ENCODE results near the gene GDE1. TPM values are rescaled to one million over a fixed set of nuclear protein-coding genes. Genes with fewer than 3 reads are reported as not detected.

Gene GDE1
- total and polyA plus RNA-seq, 9 of the 15 experiments (the other 6 are each of a cell fraction or from before 2014, with no cell fraction given) = 18.8 to 40.5 (median 22.3) TPM

DNA sequence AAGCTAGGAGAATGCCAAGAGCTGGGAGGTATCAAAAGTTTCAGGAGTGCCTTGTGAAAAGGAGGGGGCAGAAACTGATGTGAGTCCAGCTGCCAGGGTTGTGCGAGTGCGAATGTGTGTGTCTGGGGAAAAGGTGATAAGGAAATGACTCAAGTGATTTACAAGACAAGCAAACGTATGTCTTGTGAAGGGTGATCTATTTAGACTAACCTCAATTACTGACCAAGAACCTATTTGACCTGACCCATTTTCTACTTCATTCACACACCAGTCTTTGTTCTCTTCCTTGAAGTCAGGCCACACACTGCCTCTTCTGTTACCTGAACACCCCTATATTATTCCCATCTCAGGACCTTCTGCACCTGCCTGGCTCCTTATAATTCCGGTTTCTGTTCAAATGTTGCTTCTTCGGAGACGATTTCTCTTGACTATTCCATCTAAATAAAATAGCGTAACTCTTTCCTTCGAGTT, 1.0 kb downstream of the GDE1 start (continued):
- TF ChIP-seq, protein P1, sequence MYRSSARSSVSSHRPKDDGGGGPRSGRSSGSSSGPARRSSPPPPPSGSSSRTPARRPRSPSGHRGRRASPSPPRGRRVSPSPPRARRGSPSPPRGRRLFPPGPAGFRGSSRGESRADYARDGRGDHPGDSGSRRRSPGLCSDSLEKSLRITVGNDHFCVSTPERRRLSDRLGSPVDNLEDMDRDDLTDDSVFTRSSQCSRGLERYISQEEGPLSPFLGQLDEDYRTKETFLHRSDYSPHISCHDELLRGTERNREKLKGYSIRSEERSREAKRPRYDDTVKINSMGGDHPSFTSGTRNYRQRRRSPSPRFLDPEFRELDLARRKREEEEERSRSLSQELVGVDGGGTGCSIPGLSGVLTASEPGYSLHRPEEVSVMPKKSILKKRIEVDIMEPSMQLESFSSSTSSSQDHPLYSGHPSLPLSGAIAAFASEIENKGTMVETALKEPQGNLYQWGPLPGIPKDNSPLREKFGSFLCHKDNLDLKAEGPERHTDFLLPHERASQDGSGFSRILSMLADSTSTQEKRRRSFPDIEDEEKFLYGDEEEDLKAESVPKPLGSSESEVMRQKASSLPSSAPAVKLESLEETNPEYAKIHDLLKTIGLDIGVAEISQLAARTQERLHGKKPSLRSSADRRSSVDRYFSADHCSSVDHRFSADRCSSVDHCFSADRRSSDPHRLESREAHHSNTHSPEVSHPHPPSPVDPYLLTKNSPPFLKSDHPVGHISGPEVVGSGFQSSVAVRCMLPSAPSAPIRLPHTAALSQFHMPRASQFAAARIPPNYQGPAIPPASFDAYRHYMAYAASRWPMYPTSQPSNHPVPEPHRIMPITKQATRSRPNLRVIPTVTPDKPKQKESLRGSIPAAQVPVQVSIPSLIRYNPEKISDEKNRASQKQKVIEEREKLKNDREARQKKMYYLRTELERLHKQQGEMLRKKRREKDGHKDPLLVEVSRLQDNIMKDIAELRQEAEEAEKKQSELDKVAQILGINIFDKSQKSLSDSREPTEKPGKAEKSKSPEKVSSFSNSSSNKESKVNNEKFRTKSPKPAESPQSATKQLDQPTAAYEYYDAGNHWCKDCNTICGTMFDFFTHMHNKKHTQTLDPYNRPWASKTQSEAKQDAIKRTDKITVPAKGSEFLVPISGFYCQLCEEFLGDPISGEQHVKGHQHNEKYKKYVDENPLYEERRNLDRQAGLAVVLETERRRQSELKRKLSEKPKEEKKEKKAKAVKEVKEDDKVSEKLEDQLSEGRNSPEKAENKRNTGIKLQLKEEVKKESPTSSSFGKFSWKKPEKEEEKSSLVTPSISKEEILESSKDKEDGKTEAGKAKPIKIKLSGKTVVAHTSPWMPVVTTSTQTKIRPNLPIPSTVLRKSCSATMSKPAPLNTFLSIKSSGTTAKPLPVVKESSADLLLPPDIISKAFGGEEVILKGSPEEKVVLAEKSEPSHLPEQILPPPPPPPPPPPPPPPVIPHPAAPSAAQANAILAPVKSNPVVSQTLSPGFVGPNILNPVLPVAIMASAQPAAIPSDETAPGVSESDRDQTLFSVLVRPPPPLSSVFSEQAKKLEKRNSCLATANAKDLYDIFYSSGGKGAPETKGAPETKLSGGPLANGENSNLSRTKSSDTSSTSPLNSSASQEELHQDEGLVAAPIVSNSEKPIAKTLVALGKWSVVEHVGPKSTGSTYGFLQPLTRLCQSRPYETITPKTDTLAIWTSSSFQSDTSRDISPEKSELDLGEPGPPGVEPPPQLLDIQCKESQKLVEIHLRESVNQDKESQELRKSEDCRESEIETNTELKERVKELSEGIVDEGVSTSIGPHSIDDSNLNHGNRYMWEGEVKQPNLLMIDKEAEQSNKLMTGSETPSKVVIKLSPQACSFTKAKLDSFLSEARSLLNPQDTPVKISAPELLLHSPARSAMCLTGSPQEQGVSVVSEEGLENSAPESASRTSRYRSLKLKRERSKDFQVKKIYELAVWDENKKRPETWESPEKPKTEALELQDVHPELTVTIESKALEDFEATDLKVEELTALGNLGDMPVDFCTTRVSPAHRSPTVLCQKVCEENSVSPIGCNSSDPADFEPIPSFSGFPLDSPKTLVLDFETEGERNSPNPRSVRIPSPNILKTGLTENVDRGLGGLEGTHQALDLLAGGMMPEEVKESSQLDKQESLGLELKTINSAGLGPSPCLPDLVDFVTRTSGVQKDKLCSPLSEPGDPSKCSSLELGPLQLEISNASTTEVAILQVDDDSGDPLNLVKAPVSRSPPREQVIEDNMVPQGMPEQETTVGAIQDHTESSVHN (IDR thresholded peaks at IDR 0.05; ENCODE audit: borderline replicate concordance in 1 of 2, low read depth in 1 of 2) = peak in 1 of 2 experiments; percentile 80; a peak in 2 of 4 replicates
- TF ChIP-seq NRF1 (conservative IDR thresholded peaks at IDR 0.05 in 1 of 2, IDR thresholded peaks at IDR 0.05 in 1 of 2) = no peak; a peak in 1 of 4 replicates
- TF ChIP-seq, protein P2, sequence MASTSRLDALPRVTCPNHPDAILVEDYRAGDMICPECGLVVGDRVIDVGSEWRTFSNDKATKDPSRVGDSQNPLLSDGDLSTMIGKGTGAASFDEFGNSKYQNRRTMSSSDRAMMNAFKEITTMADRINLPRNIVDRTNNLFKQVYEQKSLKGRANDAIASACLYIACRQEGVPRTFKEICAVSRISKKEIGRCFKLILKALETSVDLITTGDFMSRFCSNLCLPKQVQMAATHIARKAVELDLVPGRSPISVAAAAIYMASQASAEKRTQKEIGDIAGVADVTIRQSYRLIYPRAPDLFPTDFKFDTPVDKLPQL (IDR thresholded peaks at IDR 0.05; ENCODE audit: extremely low read depth, insufficient read length) = no peak
- TF ChIP-seq RBBP5 (IDR thresholded peaks at IDR 0.05; ENCODE audit: borderline replicate concordance, insufficient read depth, low read length, poor library complexity, severe bottlenecking) = no peak
- no peak for TF ChIP-seq SAP30 (IDR thresholded peaks at IDR 0.05; ENCODE audit: borderline replicate concordance, insufficient read depth, low read depth, low read length, poor library complexity, severe bottlenecking)
- TF ChIP-seq TEAD1 (CRISPR knock-in tag; IDR thresholded peaks at IDR 0.05) = 0 out of 4 replicates have a peak, but pooled peaks of 1 of the 2 experiments have one; percentile 32
- peak; percentile 89 for TF ChIP-seq SOX6 (IDR thresholded peaks at IDR 0.05)
- no peak for TF ChIP-seq BCL6 (CRISPR knock-in tag; IDR thresholded peaks at IDR 0.05)
- no peak for TF ChIP-seq HDAC8 (tag; IDR thresholded peaks at IDR 0.05)
- TF ChIP-seq TRIM28 (IDR thresholded peaks at IDR 0.05) = no peak
- TF ChIP-seq ZFP36 (IDR thresholded peaks at IDR 0.05; ENCODE audit: low read depth, low read length, partially characterized antibody) = no peak
- TF ChIP-seq CHD1 (IDR thresholded peaks at IDR 0.05; ENCODE audit: low read length) = no peak
- TF ChIP-seq ZNF354B (CRISPR knock-in tag; IDR thresholded peaks at IDR 0.05) = 0 out of 2 replicates have a peak, but pooled peaks have one; percentile 33
- no peak for TF ChIP-seq PRMT5 (CRISPR knock-in tag; IDR thresholded peaks at IDR 0.05)
- TF ChIP-seq TEAD4 (IDR thresholded peaks at IDR 0.05; ENCODE audit: low read length) = peak; percentile 96
- TF ChIP-seq TEAD4 (CRISPR knock-in tag; IDR thresholded peaks at IDR 0.05; ENCODE audit: borderline replicate concordance) = no peak
- TF ChIP-seq, protein P3, sequence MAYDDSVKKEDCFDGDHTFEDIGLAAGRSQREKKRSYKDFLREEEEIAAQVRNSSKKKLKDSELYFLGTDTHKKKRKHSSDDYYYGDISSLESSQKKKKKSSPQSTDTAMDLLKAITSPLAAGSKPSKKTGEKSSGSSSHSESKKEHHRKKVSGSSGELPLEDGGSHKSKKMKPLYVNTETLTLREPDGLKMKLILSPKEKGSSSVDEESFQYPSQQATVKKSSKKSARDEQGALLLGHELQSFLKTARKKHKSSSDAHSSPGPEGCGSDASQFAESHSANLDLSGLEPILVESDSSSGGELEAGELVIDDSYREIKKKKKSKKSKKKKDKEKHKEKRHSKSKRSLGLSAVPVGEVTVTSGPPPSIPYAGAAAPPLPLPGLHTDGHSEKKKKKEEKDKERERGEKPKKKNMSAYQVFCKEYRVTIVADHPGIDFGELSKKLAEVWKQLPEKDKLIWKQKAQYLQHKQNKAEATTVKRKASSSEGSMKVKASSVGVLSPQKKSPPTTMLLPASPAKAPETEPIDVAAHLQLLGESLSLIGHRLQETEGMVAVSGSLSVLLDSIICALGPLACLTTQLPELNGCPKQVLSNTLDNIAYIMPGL (CRISPR knock-in tag; IDR thresholded peaks at IDR 0.05) = no peak
- TF ChIP-seq ELF4 (CRISPR knock-in tag; IDR thresholded peaks at IDR 0.05) = 0 out of 2 replicates have a peak, but pooled peaks have one; percentile 9
